ENCODE data around the gene SUSD2.
A peak's percentile ranks its signal among the peaks of the same experiment; 100 is the strongest.

SUSD2 gene

DNA sequence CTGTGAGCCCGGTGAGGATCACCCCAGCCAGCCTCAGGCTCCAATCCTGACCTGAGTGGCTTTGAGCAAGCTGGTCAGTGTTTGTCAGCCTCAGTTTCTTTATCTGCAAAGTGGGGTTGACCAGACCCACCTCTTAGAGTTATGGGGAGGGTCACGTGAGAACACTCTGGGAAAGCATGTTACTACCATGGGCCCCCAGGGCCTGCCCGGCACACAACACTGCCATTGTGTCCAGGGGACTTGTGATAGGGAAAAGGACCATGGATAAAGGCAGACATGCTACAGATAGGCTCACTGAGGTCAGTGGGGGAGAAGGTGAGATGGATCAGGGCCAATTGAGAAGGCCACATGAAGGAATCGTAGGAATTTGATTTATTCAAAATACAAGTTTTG, 32.1 kb upstream of the SUSD2 start:
- no peak for DNase-seq (ENCODE audit: low read depth)

DNA sequence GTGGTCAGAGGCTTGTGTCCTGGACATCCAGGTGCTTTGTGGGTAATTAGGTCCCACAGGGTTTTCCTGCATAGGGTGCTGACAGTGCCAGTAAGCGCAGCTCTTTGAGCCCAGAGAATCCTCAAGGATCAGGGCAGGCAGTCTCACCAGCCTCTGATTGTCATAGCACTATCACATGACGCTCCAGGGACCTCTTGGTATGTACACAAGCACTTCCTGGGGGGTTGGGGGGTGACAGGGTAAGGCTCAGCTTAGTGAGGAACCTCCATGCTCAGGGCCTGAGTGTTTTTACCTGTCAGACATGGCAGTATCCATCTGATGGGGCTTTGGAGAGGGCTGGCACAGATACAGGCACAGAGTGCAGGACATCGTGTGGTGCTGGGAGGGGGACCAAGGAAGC, 27.9 kb upstream of the SUSD2 start:
- DNase-seq (ENCODE audit: low read depth) = peak; percentile 59

DNA sequence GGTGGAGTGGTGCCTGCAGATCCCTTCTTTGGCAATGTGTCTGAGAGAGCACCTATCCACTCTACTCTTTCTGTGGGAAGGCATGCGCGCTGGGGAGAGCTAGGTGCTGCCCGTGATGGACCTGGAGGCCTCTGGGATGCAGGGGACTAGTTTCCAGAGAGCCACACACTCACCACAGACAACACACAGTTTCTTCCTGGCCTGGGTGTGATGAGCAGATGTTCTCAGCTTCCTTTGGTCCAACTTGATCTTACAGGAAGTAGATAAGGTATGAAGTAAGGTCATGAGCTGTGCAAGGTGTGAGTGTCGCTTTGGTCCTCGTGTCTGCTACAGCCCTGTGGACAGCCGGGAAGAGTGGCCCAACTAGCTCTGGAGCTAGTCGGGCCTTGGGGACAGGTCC, 27.3 kb upstream of the SUSD2 start:
- no peak for DNase-seq (ENCODE audit: low read depth)

DNA sequence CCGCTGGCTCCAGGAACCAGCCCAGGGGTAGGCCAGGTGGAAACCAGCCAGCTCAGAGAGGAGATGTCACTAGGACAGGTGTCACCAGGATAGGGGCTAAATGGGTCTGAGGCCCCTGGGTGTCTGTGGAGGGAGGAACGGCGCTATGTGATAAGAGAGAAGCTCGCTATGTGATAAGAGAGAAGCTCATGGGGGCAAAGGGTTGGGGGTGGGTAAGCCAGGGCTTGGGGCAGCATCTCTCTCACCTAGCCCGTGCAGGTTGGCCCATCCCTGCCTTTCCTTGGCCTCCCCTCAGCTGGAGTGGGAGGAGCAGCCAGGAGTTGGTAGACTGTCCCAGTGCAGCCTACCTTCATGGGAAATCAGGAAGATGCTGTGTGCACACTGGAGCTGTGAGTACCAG, 26.5 kb upstream of the SUSD2 start:
- no peak for DNase-seq (ENCODE audit: low read depth)

GRCh38 chr22:24155627-24156140, 25.6 kb upstream of the SUSD2 start:
- DNase-seq (ENCODE audit: low read depth) = peak; percentile 81

- DNase-seq (ENCODE audit: low read depth) = peak; percentile 73
Measured at GRCh38 chr22:24156141-24156912, 25.0 kb upstream of the SUSD2 start.

DNA sequence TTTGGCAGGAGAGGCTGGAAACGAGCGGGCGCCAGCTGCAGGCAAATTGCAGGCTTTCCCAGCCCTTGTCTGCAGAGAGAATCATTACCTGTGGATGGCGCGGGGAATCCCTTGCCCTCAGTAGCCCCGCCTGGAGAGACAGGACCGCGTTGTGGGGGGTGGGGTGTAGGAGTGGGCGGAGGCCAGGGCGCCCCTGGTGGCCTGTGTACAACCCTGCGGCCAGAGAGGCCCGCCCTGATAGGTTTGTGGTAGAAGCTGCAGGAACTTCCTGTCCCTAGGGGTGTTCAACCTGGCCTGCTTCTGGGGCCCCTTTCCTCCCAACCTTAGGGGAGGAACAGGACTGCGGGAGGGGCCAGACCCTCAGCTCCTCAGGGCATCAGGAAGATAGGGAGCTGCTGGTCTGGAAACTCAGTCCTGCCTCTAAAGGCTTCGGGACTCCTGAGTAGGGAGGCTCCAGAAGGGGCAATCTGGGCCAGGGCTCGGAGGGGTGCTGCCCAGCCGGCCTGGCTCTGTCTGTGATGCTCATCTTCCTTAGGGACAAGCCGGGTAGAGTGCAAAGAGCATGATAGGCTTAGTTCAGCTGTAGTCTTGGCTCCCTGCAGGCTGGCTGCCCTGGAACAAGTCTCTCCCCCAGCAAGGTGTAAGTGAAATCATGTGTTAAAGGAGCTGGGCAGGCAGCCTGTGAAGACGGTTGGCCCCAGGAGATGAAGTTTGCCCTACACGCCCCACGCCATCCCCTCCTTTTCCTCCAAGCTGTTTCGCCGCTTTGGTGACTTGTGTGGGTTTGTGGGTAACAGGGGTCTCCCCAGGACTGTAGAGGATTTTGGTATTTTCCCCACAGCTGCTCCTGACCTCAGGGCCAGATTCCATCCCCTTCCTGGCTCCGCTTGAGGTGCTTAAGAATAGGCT, 24.1 kb upstream of the SUSD2 start:
- peak; percentile 92 for DNase-seq (ENCODE audit: low read depth)

DNA sequence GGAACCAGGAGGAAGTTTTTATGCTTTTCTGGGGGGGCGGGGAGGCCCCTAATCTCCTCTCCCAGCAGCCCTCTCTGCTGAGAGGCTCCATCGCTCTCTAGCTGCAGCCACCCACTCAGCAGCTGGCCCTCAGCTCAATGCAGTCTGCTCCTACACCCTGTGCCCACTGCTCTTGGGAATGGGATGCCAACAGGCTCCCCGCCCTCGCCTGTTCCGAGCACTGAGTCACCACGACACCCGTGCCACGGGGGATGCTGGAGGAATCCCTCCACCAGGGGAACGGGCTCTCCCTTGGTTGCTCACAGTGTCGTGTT, 23.5 kb upstream of the SUSD2 start:
- DNase-seq (ENCODE audit: low read depth) = peak; percentile 18

DNA sequence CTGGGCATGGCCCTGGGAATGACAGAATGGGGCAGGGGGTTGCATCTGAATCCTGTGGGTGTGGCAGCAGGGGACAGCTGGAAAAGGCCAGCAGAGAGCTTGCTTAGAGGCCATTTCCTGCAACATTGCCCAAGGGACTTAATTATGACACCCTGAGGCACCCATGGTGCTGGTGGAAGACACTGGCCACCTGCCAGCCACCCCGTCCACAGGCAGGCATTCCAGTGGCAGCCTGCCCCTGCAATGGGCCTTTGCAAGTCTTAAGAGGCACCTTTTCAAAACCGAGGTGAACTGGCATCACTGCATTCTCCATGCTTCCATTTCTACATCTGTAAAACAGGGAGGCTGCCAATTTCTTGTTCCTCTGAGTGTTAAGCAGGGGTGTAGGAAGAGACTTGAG, 21.6 kb upstream of the SUSD2 start:
- no peak for DNase-seq (ENCODE audit: low read depth)

- DNase-seq (ENCODE audit: low read depth) = no peak
Measured at GRCh38 chr22:24160546-24160945, 20.7 kb upstream of the SUSD2 start.

- DNase-seq (ENCODE audit: low read depth) = no peak
Measured at GRCh38 chr22:24161485-24161884, 19.8 kb upstream of the SUSD2 start.

- no peak for DNase-seq (ENCODE audit: low read depth)
Measured at GRCh38 chr22:24161909-24162308, 19.4 kb upstream of the SUSD2 start.

DNA sequence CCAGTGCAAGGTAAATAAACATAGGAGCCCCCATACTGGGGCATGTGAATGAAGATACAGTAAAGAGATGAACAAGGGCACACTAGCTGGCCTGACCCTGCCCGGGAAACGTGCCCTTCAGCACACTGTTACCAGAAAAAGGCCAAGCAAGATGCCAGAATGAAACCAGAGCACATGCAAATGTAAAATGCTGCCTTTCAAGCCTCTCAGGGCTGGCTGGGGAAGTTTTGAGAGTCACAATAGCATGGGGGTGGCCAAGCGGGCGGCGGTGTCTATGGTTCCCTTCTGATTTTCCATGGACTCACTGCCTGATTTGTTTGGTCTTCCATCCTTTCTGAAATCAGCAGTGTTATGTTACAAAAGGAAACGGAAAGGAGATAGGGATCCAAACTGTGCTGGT, 18.9 kb upstream of the SUSD2 start:
- no peak for DNase-seq (ENCODE audit: low read depth)

GRCh38 chr22:24164243-24164642, 17.0 kb upstream of the SUSD2 start:
- DNase-seq (ENCODE audit: low read depth) = no peak

DNA sequence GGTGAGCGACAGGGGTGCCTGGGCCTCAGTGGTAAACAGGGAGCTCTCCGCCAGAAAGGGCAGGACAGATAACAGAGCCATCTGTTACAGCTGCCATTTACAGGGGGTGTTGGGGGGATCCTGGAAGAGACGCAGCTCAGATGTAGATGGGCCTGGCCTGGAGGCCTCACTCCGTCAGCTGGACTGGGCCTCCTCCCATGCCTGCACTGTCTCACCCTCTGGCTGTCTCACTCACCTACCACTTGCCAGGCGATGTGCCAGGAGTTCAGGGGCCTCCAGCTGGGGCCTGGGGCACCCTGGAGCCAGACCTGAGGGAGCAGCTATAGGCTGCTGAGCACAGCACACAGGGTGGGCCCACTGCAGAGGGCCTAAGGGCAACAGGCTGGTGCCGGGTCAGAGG, 16.3 kb upstream of the SUSD2 start:
- no peak for DNase-seq (ENCODE audit: low read depth)

DNA sequence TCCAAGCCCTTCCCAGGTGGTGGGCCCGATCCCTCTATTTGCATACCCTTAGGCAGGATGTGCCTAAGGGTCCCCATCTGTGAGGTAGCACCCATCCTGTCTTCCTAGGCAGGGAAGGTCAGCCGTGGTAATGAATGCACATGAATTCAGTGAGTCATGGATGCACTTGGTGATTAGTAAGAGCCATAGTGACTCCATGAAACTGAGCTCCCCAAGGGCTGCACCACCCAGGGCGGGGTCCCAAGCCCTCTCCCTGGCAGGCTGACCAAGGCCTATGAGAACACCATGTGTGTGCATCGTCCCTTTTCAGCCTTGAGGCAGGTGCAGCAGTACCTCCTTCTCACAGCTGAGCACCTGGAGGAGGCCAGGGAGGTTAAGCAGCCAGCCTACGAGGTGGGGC, 15.6 kb upstream of the SUSD2 start:
- DNase-seq (ENCODE audit: low read depth) = peak; percentile 78

DNA sequence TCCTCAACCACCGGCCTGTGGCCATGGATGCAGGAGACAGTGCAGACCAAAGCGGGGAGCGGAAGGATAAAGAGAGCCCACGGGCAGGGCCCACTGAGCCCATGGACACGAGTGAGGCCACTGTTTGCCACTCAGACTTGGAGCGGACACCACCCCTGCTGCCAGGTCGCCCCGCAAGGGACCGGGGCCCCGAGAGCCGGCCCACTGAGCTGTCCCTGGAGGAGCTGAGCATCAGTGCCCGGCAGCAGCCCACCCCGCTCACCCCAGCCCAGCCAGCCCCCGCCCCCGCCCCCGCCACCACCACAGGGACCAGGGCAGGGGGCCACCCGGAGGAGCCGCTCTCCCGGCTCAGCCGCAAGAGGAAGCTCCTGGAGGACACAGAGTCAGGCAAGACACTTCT, 14.5 kb upstream of the SUSD2 start:
- DNase-seq (ENCODE audit: low read depth) = no peak

DNA sequence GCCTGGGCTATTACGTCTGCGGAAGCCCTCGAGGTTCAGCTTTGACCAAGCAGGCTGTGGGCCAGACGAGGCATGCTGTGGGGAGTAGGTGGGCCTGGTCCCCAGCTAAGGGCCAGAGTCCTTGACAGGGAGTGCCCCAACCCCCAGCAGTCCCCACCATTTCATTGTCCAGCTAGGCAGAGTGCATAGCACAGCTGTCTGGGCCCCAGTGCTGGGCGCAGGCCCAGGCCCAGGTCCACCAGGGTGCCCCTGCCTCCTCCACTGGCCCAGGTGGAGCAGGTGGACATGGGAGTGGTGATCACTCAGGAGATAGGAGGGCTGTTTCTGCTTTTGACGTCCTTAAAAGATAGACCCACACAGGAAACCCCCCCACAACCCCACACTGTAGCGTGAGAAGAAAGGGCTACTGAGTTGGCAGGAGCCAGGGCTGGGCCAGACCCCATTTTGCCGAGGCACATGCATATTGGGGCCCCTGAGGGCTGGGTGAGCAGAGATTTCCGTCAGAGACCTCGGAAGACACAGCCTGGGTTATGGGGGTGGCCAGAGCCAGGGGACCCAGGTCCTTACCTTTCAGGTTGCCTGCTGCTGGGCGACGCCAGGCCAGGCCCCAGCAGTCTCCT, 11.7 kb upstream of the SUSD2 start:
- DNase-seq (ENCODE audit: low read depth) = no peak

DNA sequence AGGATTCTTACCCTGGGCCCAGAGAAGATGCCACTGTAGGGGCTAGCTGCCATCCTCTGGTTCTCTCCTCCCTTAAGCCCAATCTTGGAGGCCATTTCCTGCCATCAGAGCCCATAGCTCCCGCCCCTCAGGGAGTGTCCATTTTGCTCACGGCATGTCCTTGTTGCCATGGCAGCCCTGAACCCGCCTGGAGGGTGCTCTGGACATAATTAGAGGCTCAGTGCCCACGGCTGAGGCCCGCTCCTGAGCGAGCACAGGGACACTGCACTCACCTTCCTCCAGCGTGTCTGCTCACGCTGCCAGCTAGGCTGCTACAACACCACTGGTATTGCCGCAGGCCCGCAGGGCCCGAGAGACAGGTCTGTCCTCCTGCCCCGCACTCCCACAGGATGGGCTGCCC, 11.1 kb upstream of the SUSD2 start:
- no peak for DNase-seq (ENCODE audit: low read depth)

- no peak for DNase-seq (ENCODE audit: low read depth)
Measured at GRCh38 chr22:24170632-24171031, 10.7 kb upstream of the SUSD2 start.

- DNase-seq (ENCODE audit: low read depth) = no peak
Measured at GRCh38 chr22:24171822-24172221, 9.5 kb upstream of the SUSD2 start.

- peak; percentile 84 for DNase-seq (ENCODE audit: low read depth)
Measured at GRCh38 chr22:24175160-24175808, 6.0 kb upstream of the SUSD2 start.

Measured in ELR (cell line).